ENCODE data around the gene PTPN7.
"Not testable (repeated sequence)": the region's sequence is repeated elsewhere in the genome, so short reads cannot be mapped to it uniquely, and the experiment has no call there.

Gene PTPN7

GRCh38 chr1:202127836-202128622 is 32.4 kb downstream of the PTPN7 start:
- DNase-seq: no peak

- no peak for DNase-seq
Observed at GRCh38 chr1:202127061-202127460, 33.3 kb downstream of the PTPN7 start.

- no peak for DNase-seq
Observed at GRCh38 chr1:202126426-202126825, 34.0 kb downstream of the PTPN7 start.

GRCh38 chr1:202125611-202126010 is 34.8 kb downstream of the PTPN7 start:
- DNase-seq: no peak

GRCh38 chr1:202124142-202124541 is 36.3 kb downstream of the PTPN7 start:
- DNase-seq: no peak

- no peak for DNase-seq
Observed at GRCh38 chr1:202123336-202123813, 37.0 kb downstream of the PTPN7 start.

GRCh38 chr1:202122639-202123335 is 37.6 kb downstream of the PTPN7 start, which contains the start of gene GPR37L1:
TSS of gene GPR37L1 (plus strand) at chr1:202122917. CDS start at chr1:202122964, 47 bp downstream.
- no peak for DNase-seq

GRCh38 chr1:202121006-202121405 is 39.4 kb downstream of the PTPN7 start:
- DNase-seq: no peak

GRCh38 chr1:202117898-202118371 is 42.5 kb downstream of the PTPN7 start:
- DNase-seq: no peak

- no peak for DNase-seq
Observed at GRCh38 chr1:202116287-202116686, 44.1 kb downstream of the PTPN7 start.

- no peak for DNase-seq
Observed at GRCh38 chr1:202113690-202114300, 46.6 kb downstream of the PTPN7 start.

GRCh38 chr1:202112859-202113689 is 47.3 kb downstream of the PTPN7 start:
- DNase-seq: no peak

- not testable (repeated sequence) for DNase-seq
Observed at GRCh38 chr1:202111589-202111988, 48.8 kb downstream of the PTPN7 start.

- DNase-seq: no peak
Observed at GRCh38 chr1:202110977-202111376, 49.4 kb downstream of the PTPN7 start.

- DNase-seq: no peak
Observed at GRCh38 chr1:202107801-202108731, 52.3 kb downstream of the PTPN7 start.

- DNase-seq: no peak
Observed at GRCh38 chr1:202107321-202107761, 53.1 kb downstream of the PTPN7 start.

GRCh38 chr1:202106340-202107254 is 53.8 kb downstream of the PTPN7 start:
- DNase-seq: no peak

- no peak for DNase-seq
Observed at GRCh38 chr1:202105571-202106339, 54.6 kb downstream of the PTPN7 start.

GRCh38 chr1:202104073-202104472 is 56.3 kb downstream of the PTPN7 start:
- DNase-seq: no peak

All from T-helper 1 cell (primary cell).